Mesothelial cell of epicardium (in vitro differentiated cells): Measurements from ENCODE around the gene DDX46. TPM values are rescaled to one million over a fixed set of nuclear protein-coding genes. Genes with fewer than 3 reads are reported as not detected.

Experiments
- DNase-seq, 2 experiments: peaks; one replicate each; pipeline ENCODE4 v3.0.0; 2021; ENCODE audit warnings: low spot score in 2 of 2; ENCODE audit not compliant: unreplicated experiment in 2 of 2
- H3K27ac Mint-ChIP-seq: 2 replicates; pipeline ENCODE4 v1.8.0; 2021; ENCODE audit warnings: mixed read lengths
- H3K27me3 Mint-ChIP-seq: 2 replicates; pipeline ENCODE4 v1.8.0; 2021; ENCODE audit warnings: low read depth, mixed read lengths
- H3K36me3 Mint-ChIP-seq: 2 replicates; pipeline ENCODE4 v1.8.0; 2021; ENCODE audit warnings: mixed read lengths
- H3K4me1 Mint-ChIP-seq: 2 replicates; pipeline ENCODE4 v1.8.0; 2021; ENCODE audit warnings: mixed read lengths
- H3K4me3 Mint-ChIP-seq: 2 replicates; pipeline ENCODE4 v1.8.0; 2021; ENCODE audit warnings: mild to moderate bottlenecking, moderate library complexity, mixed read lengths
- H3K9me3 Mint-ChIP-seq: 2 replicates; pipeline ENCODE4 v1.8.0; 2021; ENCODE audit warnings: mixed read lengths
- CTCF ChIP-seq: fragments of 200-600 bp; sonication (generic); IDR thresholded peaks from one replicate; pipeline ENCODE4 v1.5.0; 2021; ENCODE audit warnings: antibody characterized with exemption; ENCODE audit not compliant: unreplicated experiment
- total RNA-seq: library from RNA; stranded (reverse); gene quantifications from 3 replicates; pipeline ENCODE4 v1.2.1, GENCODE V29; 2021

Gene DDX46
- total RNA-seq, 1 donor from 2014 or later, result 61.3 TPM

GRCh38 chr5:134791580-134791979 lies 33.0 kb downstream of the DDX46 start:
- H3K4me1 Mint-ChIP-seq, result peaks cover 6% of the 10 kb centered on the region
- no peak for TF ChIP-seq CTCF
- no peak overlapping the region for H3K4me3 Mint-ChIP-seq
- no peaks in the 10 kb centered on the region for H3K27me3 Mint-ChIP-seq
- H3K36me3 Mint-ChIP-seq, result peaks cover 56% of the 10 kb centered on the region
- H3K27ac Mint-ChIP-seq, result no peak overlapping the region
- no peak for DNase-seq
- H3K9me3 Mint-ChIP-seq, result no peaks in the 10 kb centered on the region

- no peak for DNase-seq
- Mint-ChIP-seq H3K36me3 (peaks cover 51% of the 10 kb centered on the region), H3K9me3 (no peaks in the 10 kb centered on the region), H3K27ac (no peak overlapping the region), H3K4me3 (no peak overlapping the region), H3K4me1 (peaks cover 6% of the 10 kb centered on the region), H3K27me3 (no peaks in the 10 kb centered on the region)
- TF ChIP-seq CTCF, result no peak
Observed at GRCh38 chr5:134792286-134792685, 33.7 kb downstream of the DDX46 start.

GRCh38 chr5:134793111-134793510 lies 34.5 kb downstream of the DDX46 start:
- no peak for DNase-seq
- peaks cover 51% of the 10 kb centered on the region for H3K36me3 Mint-ChIP-seq
- no peak overlapping the region for H3K4me3 Mint-ChIP-seq
- H3K9me3 Mint-ChIP-seq, result no peaks in the 10 kb centered on the region
- H3K27me3 Mint-ChIP-seq, result no peaks in the 10 kb centered on the region
- no peak for TF ChIP-seq CTCF
- no peak overlapping the region for H3K27ac Mint-ChIP-seq
- H3K4me1 Mint-ChIP-seq, result peaks cover 6% of the 10 kb centered on the region

GRCh38 chr5:134794082-134794481 lies 35.5 kb downstream of the DDX46 start:
- no peak for TF ChIP-seq CTCF
- peaks cover 6% of the 10 kb centered on the region for H3K4me1 Mint-ChIP-seq
- peak overlapping the region; percentile 90 for H3K27ac Mint-ChIP-seq
- H3K27me3 Mint-ChIP-seq, result no peaks in the 10 kb centered on the region
- H3K9me3 Mint-ChIP-seq, result no peaks in the 10 kb centered on the region
- H3K4me3 Mint-ChIP-seq, result no peak overlapping the region
- H3K36me3 Mint-ChIP-seq, result peaks cover 55% of the 10 kb centered on the region
- no peak for DNase-seq

GRCh38 chr5:134794819-134795218 lies 36.2 kb downstream of the DDX46 start:
- no peak for TF ChIP-seq CTCF
- H3K27ac Mint-ChIP-seq, result no peak overlapping the region
- peaks cover 54% of the 10 kb centered on the region for H3K36me3 Mint-ChIP-seq

GRCh38 chr5:134798468-134798867 lies 39.9 kb downstream of the DDX46 start:
- TF ChIP-seq CTCF, result no peak
- Mint-ChIP-seq H3K27me3 (no peaks in the 10 kb centered on the region), H3K4me3 (no peak overlapping the region), H3K9me3 (no peaks in the 10 kb centered on the region), H3K36me3 (peaks cover 50% of the 10 kb centered on the region), H3K27ac (no peak overlapping the region), H3K4me1 (peaks cover 6% of the 10 kb centered on the region)
- no peak for DNase-seq

More at GRCh38 chr5:134794819-134795218, 36.2 kb downstream of the DDX46 start:
- H3K4me1 Mint-ChIP-seq, result peaks cover 6% of the 10 kb centered on the region
- H3K9me3 Mint-ChIP-seq, result no peaks in the 10 kb centered on the region
- H3K27me3 Mint-ChIP-seq, result no peaks in the 10 kb centered on the region
- DNase-seq, result no peak
- no peak overlapping the region for H3K4me3 Mint-ChIP-seq
